Thyroid gland (tissue), 4 donors: ENCODE data around the gene WNT10A. TPM values are rescaled to one million over a fixed set of nuclear protein-coding genes. Genes with fewer than 3 reads are reported as not detected.

ENCODE experiments used
- DNase-seq, 2 donors: peaks; one replicate each; pipeline ENCODE4 v3.0.0-alpha.2; 2019
- H3K27ac ChIP-seq, 3 donors: fragments of 200-600 bp; sonication (generic); 1 replicate in 2 of 3; 2 replicates in 1 of 3; pipeline ENCODE4 v1.5.1; 2016 to 2019; ENCODE audit warnings: mild to moderate bottlenecking in 1 of 3, moderate library complexity in 1 of 3
- H3K27me3 ChIP-seq: fragments of 200-600 bp; sonication (generic); one replicate; pipeline ENCODE4 v1.5.1; 2019
- H3K36me3 ChIP-seq, 2 donors: fragments of 200-600 bp; sonication (generic); one replicate each; pipeline ENCODE4 v1.5.1; 2016 to 2019
- H3K4me1 ChIP-seq, 2 donors: fragments of 200-600 bp; sonication (generic); one replicate each; pipeline ENCODE4 v1.5.1; 2017 to 2019
- H3K4me3 ChIP-seq, 3 donors: fragments of 200-600 bp; sonication (generic); replicated peaks in 1 of 3; 1 replicate in 2 of 3; 2 replicates in 1 of 3; pipeline ENCODE4 v1.5.1; 2016; ENCODE audit warnings: mild to moderate bottlenecking in 1 of 3
- H3K9me3 ChIP-seq: fragments of 200-600 bp; sonication (generic); one replicate; pipeline ENCODE4 v1.5.1; 2017
- POLR2A ChIP-seq, 2 donors: fragments of 450-650 bp; IDR thresholded peaks; one replicate each; pipeline ENCODE4 v1.6.1; 2017; ENCODE audit warnings: antibody characterized with exemption in 2 of 2, mild to moderate bottlenecking in 2 of 2, moderate library complexity in 1 of 2
- WGBS, 2 donors: methylation state at CpG; one replicate each; pipeline ENCODE4 v1.1.5; 2017; 5-methylcytosine and 5-hydroxymethylcytosine counted together
- intact Hi-C: fragments of 100-400 bp; cut with DNase I; formaldehyde crosslinking; loops from one replicate; pipeline ENCODE4 v1.15.1; 2023
- total RNA-seq, 4 donors: library from RNA; depleted of rRNA; stranded (reverse); fragments of >200 nt; gene quantifications; one replicate each; pipeline ENCODE4 v1.2.3, GENCODE V29; 2016
- TF ChIP-seq, protein P1 (sequence below), 6 experiments: fragments of 200-600 bp in 3 of 6; fragments of 450-650 bp in 3 of 6; sonication (generic) in 3 of 6; IDR thresholded peaks; one replicate each; pipeline ENCODE4 v1.5.1; 2016 to 2019; ENCODE audit warnings: antibody characterized with exemption in 6 of 6, mild to moderate bottlenecking in 2 of 6, inconsistent platforms in 1 of 6, moderate library complexity in 1 of 6

The WNT10A gene
- total RNA-seq, 4 donors from 2014 or later, result 0.20 TPM; not detected in 3

- Histone ChIP-seq H3K9me3 (no peaks in the 10 kb centered on the region), H3K27ac (no peak overlapping the region), H3K27me3 (peaks cover 53% of the 10 kb centered on the region), H3K4me1 (peaks cover 0 to 13% of the 10 kb centered on the region in 2 donors), H3K4me3 (no peak overlapping the region), H3K36me3 (no peaks in the 10 kb centered on the region)
- TF ChIP-seq POLR2A (IDR thresholded peaks at IDR 0.05), result no peak
- TF ChIP-seq, protein P1, sequence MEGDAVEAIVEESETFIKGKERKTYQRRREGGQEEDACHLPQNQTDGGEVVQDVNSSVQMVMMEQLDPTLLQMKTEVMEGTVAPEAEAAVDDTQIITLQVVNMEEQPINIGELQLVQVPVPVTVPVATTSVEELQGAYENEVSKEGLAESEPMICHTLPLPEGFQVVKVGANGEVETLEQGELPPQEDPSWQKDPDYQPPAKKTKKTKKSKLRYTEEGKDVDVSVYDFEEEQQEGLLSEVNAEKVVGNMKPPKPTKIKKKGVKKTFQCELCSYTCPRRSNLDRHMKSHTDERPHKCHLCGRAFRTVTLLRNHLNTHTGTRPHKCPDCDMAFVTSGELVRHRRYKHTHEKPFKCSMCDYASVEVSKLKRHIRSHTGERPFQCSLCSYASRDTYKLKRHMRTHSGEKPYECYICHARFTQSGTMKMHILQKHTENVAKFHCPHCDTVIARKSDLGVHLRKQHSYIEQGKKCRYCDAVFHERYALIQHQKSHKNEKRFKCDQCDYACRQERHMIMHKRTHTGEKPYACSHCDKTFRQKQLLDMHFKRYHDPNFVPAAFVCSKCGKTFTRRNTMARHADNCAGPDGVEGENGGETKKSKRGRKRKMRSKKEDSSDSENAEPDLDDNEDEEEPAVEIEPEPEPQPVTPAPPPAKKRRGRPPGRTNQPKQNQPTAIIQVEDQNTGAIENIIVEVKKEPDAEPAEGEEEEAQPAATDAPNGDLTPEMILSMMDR (IDR thresholded peaks at IDR 0.05), result no peak
- no peak for DNase-seq
- intact Hi-C loops, result no loop called here
- WGBS, 2 donors, result 23 to 25% methylated on average over 12 of the region's 12 CpGs
These were observed 18.5 kb downstream of the WNT10A start for GRCh38 chr2:218899147-218899546.

DNA sequence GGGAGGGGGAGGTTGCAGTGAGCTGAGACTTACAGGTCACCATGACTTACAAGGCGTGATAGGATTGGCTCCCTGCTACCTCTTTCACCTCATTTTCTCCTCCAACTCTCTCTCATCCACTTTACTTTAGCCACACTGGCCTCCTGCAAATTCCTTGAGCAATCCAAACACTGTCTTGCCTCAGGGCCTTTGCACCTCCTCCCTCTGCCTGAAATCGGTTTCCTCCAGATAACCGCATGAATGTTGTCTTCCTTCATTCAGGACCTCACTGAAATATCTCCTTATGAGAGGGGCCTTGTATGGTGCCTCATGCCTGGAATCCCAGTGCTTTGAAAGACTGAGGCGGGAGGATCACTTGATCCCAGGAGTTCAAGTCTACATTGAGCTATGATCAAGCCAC lies 21.8 kb downstream of the WNT10A start:
- Histone ChIP-seq H3K27ac (no peak overlapping the region), H3K36me3 (no peaks in the 10 kb centered on the region), H3K9me3 (no peaks in the 10 kb centered on the region), H3K27me3 (peaks cover 23% of the 10 kb centered on the region), H3K4me3 (no peak overlapping the region), H3K4me1 (peaks cover 0 to 8% of the 10 kb centered on the region in 2 donors)
- intact Hi-C loops, result no loop called here
- DNase-seq, result no peak
- TF ChIP-seq, protein P1 (IDR thresholded peaks at IDR 0.05), result no peak
- no peak for TF ChIP-seq POLR2A (IDR thresholded peaks at IDR 0.05)
- WGBS, 2 donors, result 88 to 89% methylated on average over 4 of the region's 4 CpGs

- Histone ChIP-seq H3K27me3 (peaks cover 8% of the 10 kb centered on the region), H3K4me1 (peaks cover under 1 to 2% of the 10 kb centered on the region in 2 donors), H3K36me3 (no peaks in the 10 kb centered on the region), H3K4me3 (no peak overlapping the region), H3K9me3 (no peaks in the 10 kb centered on the region), H3K27ac (no peak overlapping the region)
- DNase-seq, result no peak
- intact Hi-C loops, result no loop called here
- WGBS, 2 donors, result 23 to 29% methylated on average over 2 of the region's 2 CpGs
- no peak for TF ChIP-seq POLR2A (IDR thresholded peaks at IDR 0.05)
- TF ChIP-seq, protein P1 (IDR thresholded peaks at IDR 0.05), result no peak
These were observed 23.5 kb downstream of the WNT10A start for GRCh38 chr2:218904176-218904575.

- H3K27ac ChIP-seq, result no peak overlapping the region
- peak; percentile 89 to 90 for DNase-seq
These were observed 28.3 kb downstream of the WNT10A start for GRCh38 chr2:218908721-218909619.

More at GRCh38 chr2:218908721-218909619, 28.3 kb downstream of the WNT10A start:
- Histone ChIP-seq H3K36me3 (no peaks in the 10 kb centered on the region), H3K4me3 (peak overlapping the region; percentile 24 to 43 (median 38)), H3K27me3 (no peaks in the 10 kb centered on the region), H3K4me1 (peaks cover 4 to 9% of the 10 kb centered on the region in 2 donors), H3K9me3 (no peaks in the 10 kb centered on the region)
- TF ChIP-seq, protein P1 (IDR thresholded peaks at IDR 0.05), result no peak
- no peak for TF ChIP-seq POLR2A (IDR thresholded peaks at IDR 0.05)
- 2 to 7% methylated on average over 25 to 53 of the region's 58 CpGs for WGBS, 2 donors
- intact Hi-C loops, result no loop called here
